OCI-LY1 (cell line): ENCODE measurements around the gene RALY.

Experiments
- H2AFZ ChIP-seq: fragments of 200-600 bp; sonication (generic), shearing (Covaris generic); 2 replicates; pipeline ENCODE4 v1.6.0; 2014; ENCODE audit warnings: antibody characterized with exemption, mild to moderate bottlenecking, low read length
- H3F3A ChIP-seq: fragments of 200-600 bp; sonication (generic), shearing (Covaris generic); 2 replicates; pipeline ENCODE4 v1.6.0; 2014; ENCODE audit warnings: mild to moderate bottlenecking, antibody characterized with exemption, low read length, moderate library complexity; ENCODE audit not compliant: insufficient read depth
- H3K27ac ChIP-seq: fragments of 200-600 bp; sonication (generic); 2 replicates; pipeline ENCODE4 v1.5.1; 2014; ENCODE audit warnings: low read length, mixed run types, mild to moderate bottlenecking, low read depth; ENCODE audit not compliant: poor library complexity, severe bottlenecking
- H3K27me3 ChIP-seq: fragments of 200-600 bp; sonication (generic); 2 replicates; pipeline ENCODE4 v1.6.0; 2014; ENCODE audit warnings: antibody characterized with exemption, mild to moderate bottlenecking, low read length, moderate library complexity; ENCODE audit not compliant: insufficient read depth
- H3K36me3 ChIP-seq: fragments of 200-600 bp; sonication (generic); 2 replicates; pipeline ENCODE4 v1.6.1; 2014; ENCODE audit warnings: mild to moderate bottlenecking, antibody characterized with exemption, low read length, moderate library complexity, mixed read lengths; ENCODE audit not compliant: insufficient read depth
- H3K4me1 ChIP-seq: fragments of 200-600 bp; sonication (generic); 2 replicates; pipeline ENCODE4 v1.5.1; 2014; ENCODE audit warnings: mild to moderate bottlenecking, low read length, moderate library complexity; ENCODE audit not compliant: insufficient read depth, severe bottlenecking
- H3K4me2 ChIP-seq: fragments of 200-600 bp; sonication (generic), shearing (Covaris generic); 2 replicates; pipeline ENCODE4 v1.6.1; 2014; ENCODE audit warnings: low read length
- H3K4me3 ChIP-seq: fragments of 200-600 bp; sonication (generic); 2 replicates; pipeline ENCODE4 v1.5.1; 2014; ENCODE audit warnings: low read length, low read depth, mild to moderate bottlenecking, mixed read lengths; ENCODE audit not compliant: poor library complexity, severe bottlenecking
- H3K79me2 ChIP-seq: fragments of 200-600 bp; shearing (Covaris generic); 2 replicates; pipeline ENCODE4 v1.6.1; 2016; ENCODE audit warnings: mixed run types, low read length, mixed read lengths; ENCODE audit not compliant: insufficient read depth
- H3K9ac ChIP-seq: fragments of 200-600 bp; sonication (generic), shearing (Covaris generic); 2 replicates; pipeline ENCODE4 v1.6.1; 2014; ENCODE audit warnings: mild to moderate bottlenecking, low read length, mixed read lengths
- H3K9me2 ChIP-seq: fragments of 200-600 bp; sonication (generic), shearing (Covaris generic); 2 replicates; pipeline ENCODE4 v1.6.1; 2014; ENCODE audit warnings: low read depth, mild to moderate bottlenecking, low read length, mixed read lengths
- H3K9me3 ChIP-seq: fragments of 200-600 bp; shearing (Covaris generic); 2 replicates; pipeline ENCODE4 v1.6.1; 2014; ENCODE audit warnings: low read length, mixed read lengths
- H4K20me1 ChIP-seq: fragments of 200-600 bp; sonication (generic), shearing (Covaris generic); 2 replicates; pipeline ENCODE4 v1.6.0; 2016; ENCODE audit warnings: mild to moderate bottlenecking, low read length; ENCODE audit not compliant: insufficient read depth
- EZH2 ChIP-seq: fragments of 200-600 bp; sonication (generic), shearing (Covaris generic); IDR thresholded peaks from 2 replicates; pipeline ENCODE4 v1.8.0; 2017; ENCODE audit warnings: borderline replicate concordance, mixed run types, mild to moderate bottlenecking, antibody characterized with exemption, low read length, moderate library complexity, mixed read lengths
- TF ChIP-seq, protein P1 (sequence below): fragments of 200-600 bp; sonication (generic), shearing (Covaris generic); IDR thresholded peaks from 2 replicates; pipeline ENCODE4 v1.5.1; 2017; ENCODE audit warnings: mild to moderate bottlenecking, antibody characterized with exemption, low read length, moderate library complexity, mixed read lengths

The RALY gene

GRCh38 chr20:33984182-33984719, 9.5 kb upstream of the RALY start:
- Histone ChIP-seq H3F3A (no peaks in the 10 kb centered on the region), H3K79me2 (no peaks in the 10 kb centered on the region), H3K4me2 (no peak overlapping the region), H4K20me1 (no peaks in the 10 kb centered on the region), H3K36me3 (no peaks in the 10 kb centered on the region), H3K9ac (no peak overlapping the region), H3K9me3 (no peaks in the 10 kb centered on the region), H3K27ac (no peak overlapping the region), H3K9me2 (no peaks in the 10 kb centered on the region), H3K4me1 (no peaks in the 10 kb centered on the region), H2AFZ (no peak overlapping the region), H3K27me3 (no peaks in the 10 kb centered on the region), H3K4me3 (no peak overlapping the region)
- TF ChIP-seq, protein P1, sequence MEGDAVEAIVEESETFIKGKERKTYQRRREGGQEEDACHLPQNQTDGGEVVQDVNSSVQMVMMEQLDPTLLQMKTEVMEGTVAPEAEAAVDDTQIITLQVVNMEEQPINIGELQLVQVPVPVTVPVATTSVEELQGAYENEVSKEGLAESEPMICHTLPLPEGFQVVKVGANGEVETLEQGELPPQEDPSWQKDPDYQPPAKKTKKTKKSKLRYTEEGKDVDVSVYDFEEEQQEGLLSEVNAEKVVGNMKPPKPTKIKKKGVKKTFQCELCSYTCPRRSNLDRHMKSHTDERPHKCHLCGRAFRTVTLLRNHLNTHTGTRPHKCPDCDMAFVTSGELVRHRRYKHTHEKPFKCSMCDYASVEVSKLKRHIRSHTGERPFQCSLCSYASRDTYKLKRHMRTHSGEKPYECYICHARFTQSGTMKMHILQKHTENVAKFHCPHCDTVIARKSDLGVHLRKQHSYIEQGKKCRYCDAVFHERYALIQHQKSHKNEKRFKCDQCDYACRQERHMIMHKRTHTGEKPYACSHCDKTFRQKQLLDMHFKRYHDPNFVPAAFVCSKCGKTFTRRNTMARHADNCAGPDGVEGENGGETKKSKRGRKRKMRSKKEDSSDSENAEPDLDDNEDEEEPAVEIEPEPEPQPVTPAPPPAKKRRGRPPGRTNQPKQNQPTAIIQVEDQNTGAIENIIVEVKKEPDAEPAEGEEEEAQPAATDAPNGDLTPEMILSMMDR, result no peak
- TF ChIP-seq EZH2, result no peak

DNA sequence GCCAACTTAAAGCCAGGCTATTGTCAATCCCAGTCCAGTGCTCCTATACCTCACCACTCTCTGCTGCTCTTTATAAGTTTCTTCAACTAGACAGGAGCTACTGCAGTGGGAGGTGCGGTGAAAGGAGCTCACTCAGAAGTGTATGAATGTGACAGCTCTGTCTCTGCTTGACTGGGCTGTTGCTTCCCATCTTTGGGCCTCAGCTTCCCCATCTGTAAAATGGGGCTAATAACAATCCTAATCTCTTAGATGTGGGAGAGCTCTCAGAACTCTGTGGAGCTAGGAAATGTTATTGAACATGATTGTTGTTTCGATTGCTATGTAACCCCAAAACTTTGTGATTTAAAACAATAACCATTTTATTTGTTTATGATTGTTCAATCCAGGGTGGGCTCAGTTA, 8.4 kb upstream of the RALY start:
- no peaks in the 10 kb centered on the region for H3K36me3 ChIP-seq
- TF ChIP-seq EZH2, result no peak
- TF ChIP-seq, protein P1, result no peak
- no peaks in the 10 kb centered on the region for H3K9me3 ChIP-seq

DNA sequence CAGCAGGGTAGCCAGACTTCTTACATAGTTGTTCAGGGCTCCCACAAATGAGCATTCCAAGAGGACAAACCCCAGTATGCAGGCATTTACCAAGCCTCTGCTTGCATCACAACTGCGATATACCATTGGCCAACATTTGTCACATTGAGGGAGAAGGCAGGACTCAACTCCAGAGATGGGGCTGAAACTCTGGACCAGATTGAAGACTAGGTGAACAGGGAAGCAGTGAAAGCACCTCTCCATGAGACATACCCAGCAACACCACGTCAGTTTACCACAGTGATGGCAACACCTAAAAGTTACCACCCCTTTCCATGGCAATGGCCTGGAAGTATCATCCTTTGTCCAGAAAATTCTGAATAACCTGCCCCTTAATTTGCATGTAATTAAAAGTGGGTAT, 7.9 kb upstream of the RALY start:
- TF ChIP-seq EZH2, result no peak
- TF ChIP-seq, protein P1, result no peak
- no peaks in the 10 kb centered on the region for H3F3A ChIP-seq
- H3K9me3 ChIP-seq, result no peaks in the 10 kb centered on the region
- no peaks in the 10 kb centered on the region for H3K27me3 ChIP-seq
- no peak overlapping the region for H3K9ac ChIP-seq
- no peaks in the 10 kb centered on the region for H4K20me1 ChIP-seq
- no peak overlapping the region for H3K4me3 ChIP-seq
- no peaks in the 10 kb centered on the region for H3K79me2 ChIP-seq
- H3K4me1 ChIP-seq, result peaks cover 2% of the 10 kb centered on the region
- no peak overlapping the region for H2AFZ ChIP-seq
- no peak overlapping the region for H3K4me2 ChIP-seq
- no peaks in the 10 kb centered on the region for H3K36me3 ChIP-seq
- no peaks in the 10 kb centered on the region for H3K9me2 ChIP-seq
- H3K27ac ChIP-seq, result no peak overlapping the region

More for the DNA sequence above, 8.4 kb upstream of the RALY start:
- no peaks in the 10 kb centered on the region for H3K27me3 ChIP-seq
- H2AFZ ChIP-seq, result no peak overlapping the region
- no peak overlapping the region for H3K9ac ChIP-seq
- no peaks in the 10 kb centered on the region for H3K4me1 ChIP-seq
- no peak overlapping the region for H3K4me3 ChIP-seq
- no peak overlapping the region for H3K27ac ChIP-seq
- no peaks in the 10 kb centered on the region for H3K9me2 ChIP-seq
- H3K79me2 ChIP-seq, result no peaks in the 10 kb centered on the region
- H4K20me1 ChIP-seq, result no peaks in the 10 kb centered on the region
- H3K4me2 ChIP-seq, result no peak overlapping the region
- H3F3A ChIP-seq, result no peaks in the 10 kb centered on the region
